Hepatocyte (in vitro differentiated cells): ENCODE data around the gene NRN1L.

ENCODE experiments used
- CTCF ChIP-seq: fragments of 200-600 bp; sonication (generic); IDR thresholded peaks from 2 replicates; pipeline ENCODE4 v1.5.1; 2016; ENCODE audit warnings: antibody characterized with exemption, mild to moderate bottlenecking; ENCODE audit not compliant: poor library complexity
- EZH2phosphoT487 ChIP-seq: fragments of 200-600 bp; sonication (generic); IDR thresholded peaks from one replicate; pipeline ENCODE4 v1.6.1; 2018; ENCODE audit warnings: antibody characterized with exemption, mild to moderate bottlenecking, low read depth, moderate library complexity; ENCODE audit not compliant: unreplicated experiment, severe bottlenecking

DNA sequence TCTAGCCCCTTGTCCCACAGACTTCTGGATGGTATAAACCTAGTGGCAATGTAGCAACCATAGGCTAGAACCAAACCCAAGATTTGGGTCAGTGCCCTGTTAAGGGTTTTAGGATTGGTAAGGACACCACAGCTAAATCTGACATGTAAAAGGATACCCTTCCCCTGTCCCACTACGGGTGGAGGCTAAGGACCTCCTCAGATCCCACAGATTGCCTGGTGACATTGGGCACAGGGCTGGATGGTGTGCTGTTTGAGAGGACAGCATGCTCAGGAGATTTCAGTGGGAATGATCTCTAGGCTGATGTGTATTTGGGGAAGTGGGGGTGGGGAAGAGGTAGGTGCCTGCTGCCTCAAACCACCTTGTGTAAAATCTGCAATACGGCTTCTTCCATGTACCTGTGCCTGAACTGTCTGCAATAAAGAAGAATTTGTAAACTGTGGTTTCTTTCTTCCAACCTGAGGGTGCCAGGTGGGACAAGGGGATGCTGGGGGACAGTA is 12.5 kb upstream of the NRN1L start:
- TF ChIP-seq CTCF (no peak), EZH2phosphoT487 (no peak)
